ENCODE measurements around the gene RGS1.

DNA sequence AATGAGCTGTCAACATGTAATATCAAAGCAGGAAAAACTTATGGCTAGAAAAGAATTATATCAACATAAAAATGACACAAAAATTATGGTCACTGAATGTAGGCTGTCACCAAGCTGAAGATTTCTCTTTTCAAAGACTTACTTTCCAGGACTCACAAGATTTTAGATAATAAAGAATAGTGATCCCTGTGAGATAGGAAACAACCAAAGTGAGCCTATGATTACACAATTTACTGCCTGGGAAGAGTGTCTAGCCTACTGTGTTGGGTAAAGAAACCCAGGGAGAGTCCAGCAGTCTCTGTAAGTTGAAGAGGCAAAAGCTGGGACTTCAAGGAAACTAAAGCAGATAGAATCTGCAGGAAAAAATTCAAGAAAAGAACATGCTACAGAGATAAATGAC is 20.2 kb upstream of the RGS1 start:
- TF ChIP-seq POLR2A (IDR thresholded peaks at IDR 0.05; ENCODE audit: low read depth, low read length) (no peak), POLR2AphosphoS5 (IDR thresholded peaks at IDR 0.05; ENCODE audit: low read depth, low read length) (no peak)
